AG04449 (cell line): ENCODE results near the gene PLXNA4.

Experiments
- CTCF ChIA-PET: fragments of 350-600 bp; formaldehyde crosslinking; extraction: SDS; loops from one replicate; lab custom pipeline; 2021; ENCODE audit warnings: antibody characterized with exemption; lab: Yijun Ruan, JAX
- POLR2A ChIA-PET: fragments of 400-600, 350-600 bp; formaldehyde crosslinking; extraction: SDS; loops from one replicate; lab custom pipeline; 2020; ENCODE audit warnings: antibody characterized with exemption, inconsistent platforms; lab: Yijun Ruan, JAX
- DNase-seq: peaks from one replicate; pipeline ENCODE4 v3.0.0-alpha.2; 2010; ENCODE audit warnings: low read depth, low spot score
- H3K4me3 ChIP-seq: 2 replicates; pipeline ENCODE4 v1.5.1; 2011; ENCODE audit warnings: low read depth, mild to moderate bottlenecking, control low read depth, low read length
- TF ChIP-seq, protein P1 (sequence below): IDR thresholded peaks from one replicate; pipeline ENCODE4 v1.5.1; 2011; ENCODE audit warnings: mild to moderate bottlenecking, moderate library complexity, low read length, control low read depth, inconsistent platforms; ENCODE audit not compliant: insufficient read depth; ENCODE audit errors: missing control alignments

PLXNA4 gene

GRCh38 chr7:132280335-132280734, 295.9 kb downstream of the PLXNA4 start:
- TF ChIP-seq, protein P1, sequence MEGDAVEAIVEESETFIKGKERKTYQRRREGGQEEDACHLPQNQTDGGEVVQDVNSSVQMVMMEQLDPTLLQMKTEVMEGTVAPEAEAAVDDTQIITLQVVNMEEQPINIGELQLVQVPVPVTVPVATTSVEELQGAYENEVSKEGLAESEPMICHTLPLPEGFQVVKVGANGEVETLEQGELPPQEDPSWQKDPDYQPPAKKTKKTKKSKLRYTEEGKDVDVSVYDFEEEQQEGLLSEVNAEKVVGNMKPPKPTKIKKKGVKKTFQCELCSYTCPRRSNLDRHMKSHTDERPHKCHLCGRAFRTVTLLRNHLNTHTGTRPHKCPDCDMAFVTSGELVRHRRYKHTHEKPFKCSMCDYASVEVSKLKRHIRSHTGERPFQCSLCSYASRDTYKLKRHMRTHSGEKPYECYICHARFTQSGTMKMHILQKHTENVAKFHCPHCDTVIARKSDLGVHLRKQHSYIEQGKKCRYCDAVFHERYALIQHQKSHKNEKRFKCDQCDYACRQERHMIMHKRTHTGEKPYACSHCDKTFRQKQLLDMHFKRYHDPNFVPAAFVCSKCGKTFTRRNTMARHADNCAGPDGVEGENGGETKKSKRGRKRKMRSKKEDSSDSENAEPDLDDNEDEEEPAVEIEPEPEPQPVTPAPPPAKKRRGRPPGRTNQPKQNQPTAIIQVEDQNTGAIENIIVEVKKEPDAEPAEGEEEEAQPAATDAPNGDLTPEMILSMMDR = no peak
- no peak for DNase-seq
- H3K4me3 ChIP-seq = no peak overlapping the region
- ChIA-PET CTCF (interaction anchor here (1.2 kb wide), 1 partner anchor 418 kb away, joined by 3 read pairs; no protein-coding TSS in a partner anchor), POLR2A (no interaction called here)

DNA sequence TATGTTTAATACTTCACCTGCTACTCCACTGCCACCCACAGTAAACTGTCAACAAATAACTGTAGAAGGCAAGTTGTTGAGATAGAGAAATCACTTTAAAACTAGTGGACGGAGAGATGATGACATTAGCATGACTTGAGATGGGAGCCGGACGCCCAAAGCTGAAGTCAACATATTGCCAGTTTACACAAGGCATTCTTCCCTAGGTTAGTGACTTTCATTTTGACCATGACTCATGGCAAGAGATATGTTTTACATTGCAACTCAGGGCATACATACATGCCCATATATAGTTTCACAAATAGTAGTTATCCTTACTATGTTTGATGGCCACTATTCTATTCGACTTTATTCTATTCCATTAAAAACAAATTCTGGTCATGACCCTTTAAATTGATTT, 296.6 kb downstream of the PLXNA4 start:
- CTCF ChIA-PET = interaction anchor here (1.2 kb wide), 1 partner anchor 418 kb away, joined by 3 read pairs; no protein-coding TSS in a partner anchor
- no peak for DNase-seq
- POLR2A ChIA-PET = no interaction called here
- H3K4me3 ChIP-seq = no peak overlapping the region
- TF ChIP-seq, protein P1 = no peak

DNA sequence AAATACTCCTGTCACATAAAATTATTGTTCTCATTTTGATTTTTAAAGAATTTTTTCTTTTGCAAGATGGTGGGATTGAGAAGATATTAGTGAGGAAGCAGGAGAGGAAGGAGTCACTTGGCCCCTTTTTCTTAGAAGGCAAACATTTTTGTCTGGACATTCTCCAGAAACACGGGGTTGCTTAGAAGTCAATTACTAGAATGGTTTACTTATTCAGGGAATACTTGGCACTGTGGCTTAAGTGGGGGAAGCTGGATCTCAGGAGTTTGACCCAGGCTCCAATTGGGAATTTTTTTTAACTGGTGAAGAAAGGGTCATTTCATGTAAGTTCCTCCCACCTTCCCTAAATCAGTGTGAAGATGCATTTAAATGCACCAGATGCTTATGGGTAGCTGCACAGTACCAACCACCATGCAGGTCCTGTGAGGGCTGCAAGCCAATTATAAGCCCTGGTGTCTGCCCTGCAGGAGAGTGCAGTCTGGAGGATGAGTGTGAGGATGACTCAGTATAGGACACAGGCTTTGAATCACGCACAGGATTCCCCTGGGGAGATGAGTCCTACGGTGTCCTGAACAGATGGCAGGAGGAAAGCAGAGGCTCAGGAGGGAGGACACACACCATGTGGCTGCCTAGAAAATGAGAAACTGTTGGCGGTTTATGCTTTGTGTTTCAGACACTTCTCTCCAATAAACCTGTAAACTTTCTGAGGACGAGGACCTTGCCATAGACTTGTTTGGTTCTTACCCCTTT, 299.1 kb downstream of the PLXNA4 start:
- ChIA-PET POLR2A (no interaction called here), CTCF (no interaction called here)
- no peak for DNase-seq

GRCh38 chr7:132276234-132276630, 300.0 kb downstream of the PLXNA4 start:
- POLR2A ChIA-PET = no interaction called here
- no peak overlapping the region for H3K4me3 ChIP-seq
- DNase-seq = no peak
- TF ChIP-seq, protein P1 = no peak
- CTCF ChIA-PET = interaction anchor here (1.2 kb wide), 1 partner anchor 43 kb away, joined by 3 read pairs; no protein-coding TSS in a partner anchor

More for the DNA sequence above, 299.1 kb downstream of the PLXNA4 start:
- TF ChIP-seq, protein P1 = no peak
- no peak overlapping the region for H3K4me3 ChIP-seq

- no peak for DNase-seq
- TF ChIP-seq, protein P1 = no peak
- CTCF ChIA-PET = interaction anchor here (1.2 kb wide), 1 partner anchor 43 kb away, joined by 3 read pairs; no protein-coding TSS in a partner anchor
- H3K4me3 ChIP-seq = no peak overlapping the region
- POLR2A ChIA-PET = no interaction called here
Observed at GRCh38 chr7:132275416-132276233, 300.6 kb downstream of the PLXNA4 start.
